HepG2 (cell line): ENCODE results near the gene TCOF1. TPM values are rescaled to one million over a fixed set of nuclear protein-coding genes. Genes with fewer than 3 reads are reported as not detected.

Experiments used
- CBX5 ChIP-seq: sonication (generic); formaldehyde crosslinking; IDR thresholded peaks from 2 replicates; pipeline ENCODE4 v1.4.0; 2020; ENCODE audit warnings: missing genetic modification reagents, borderline replicate concordance
- CEBPG ChIP-seq: IDR thresholded peaks from 2 replicates; pipeline ENCODE4 v1.6.1; 2016
- FOXA1 ChIP-seq, 2 experiments: fragments of 450-650 bp in 1 of 2; sonication (generic) in 1 of 2; formaldehyde crosslinking in 1 of 2; IDR thresholded peaks; 2 replicates each; pipeline versions ENCODE4 v1.4.0 to v1.6.1; 2016 to 2020; ENCODE audit warnings: missing genetic modification reagents in 1 of 2
- FOXP1 ChIP-seq, 2 experiments: fragments of 450-650 bp in 1 of 2; IDR thresholded peaks; 2 replicates each; pipeline ENCODE4 v1.6.1; 2017 to 2018; ENCODE audit warnings: antibody characterized with exemption in 1 of 2
- KDM2A ChIP-seq: sonication (generic); formaldehyde crosslinking; IDR thresholded peaks from 2 replicates; pipeline ENCODE4 v1.4.0; 2020; ENCODE audit warnings: low read depth, missing genetic modification reagents, borderline replicate concordance
- NONO ChIP-seq, 2 experiments: fragments of 450-650 bp in 1 of 2; sonication (generic) in 1 of 2; formaldehyde crosslinking in 1 of 2; IDR thresholded peaks in 1 of 2; conservative IDR thresholded peaks in 1 of 2; 2 replicates each; pipeline versions ENCODE4 v1.6.1 to v1.8.0; 2017 to 2022; ENCODE audit warnings: mild to moderate bottlenecking in 1 of 2, missing genetic modification reagents in 1 of 2, moderate library complexity in 1 of 2
- PITX1 ChIP-seq: sonication (generic); formaldehyde crosslinking; IDR thresholded peaks from 2 replicates; pipeline ENCODE4 v1.5.1; 2020; ENCODE audit warnings: mild to moderate bottlenecking, missing genetic modification reagents
- SOX5 ChIP-seq: IDR thresholded peaks from 2 replicates; pipeline ENCODE4 v1.6.1; 2016; ENCODE audit warnings: borderline replicate concordance
- SOX6 ChIP-seq, 2 experiments: fragments of 450-650 bp in 1 of 2; sonication (generic) in 1 of 2; formaldehyde crosslinking in 1 of 2; IDR thresholded peaks; 2 replicates each; pipeline versions ENCODE4 v1.4.0 to v1.6.1; 2017 to 2020; ENCODE audit warnings: antibody characterized with exemption in 1 of 2, mild to moderate bottlenecking in 1 of 2, missing genetic modification reagents in 1 of 2
- THAP11 ChIP-seq: IDR thresholded peaks from 2 replicates; pipeline ENCODE4 v1.6.1; 2016; ENCODE audit warnings: missing biosample characterization, missing genetic modification reagents
- ZNF263 ChIP-seq: sonication (generic); formaldehyde crosslinking; IDR thresholded peaks from 2 replicates; pipeline ENCODE4 v1.4.0; 2020; ENCODE audit warnings: missing genetic modification reagents
- ZNF451 ChIP-seq: sonication (generic); formaldehyde crosslinking; IDR thresholded peaks from 2 replicates; pipeline ENCODE4 v1.5.0; 2020; ENCODE audit warnings: mild to moderate bottlenecking, missing genetic modification reagents
- ZNF468 ChIP-seq: sonication (generic); formaldehyde crosslinking; IDR thresholded peaks from 2 replicates; pipeline ENCODE4 v1.8.0; 2022; ENCODE audit warnings: mild to moderate bottlenecking, moderate library complexity, missing genetic modification reagents
- ZNF572 ChIP-seq: sonication (generic); formaldehyde crosslinking; IDR thresholded peaks from 2 replicates; pipeline ENCODE4 v1.5.1; 2020; ENCODE audit warnings: mild to moderate bottlenecking, missing genetic modification reagents
- ZNF766 ChIP-seq: sonication (generic); formaldehyde crosslinking; IDR thresholded peaks from 2 replicates; pipeline ENCODE4 v1.5.0; 2020; ENCODE audit warnings: missing genetic modification reagents, borderline replicate concordance
- polyA plus RNA-seq, 8 experiments: library from polyadenylated mRNA; depleted of rRNA in 3 of 8; stranded (reverse) in 7 of 8; unstranded in 1 of 8; fragments of >200 nt; fragmentation: Illumina TruSeq in 4 of 8; extraction: Trizol in 4 of 8; gene quantifications; 2 replicates each; pipeline versions ENCODE4 v1.2.1 to v1.2.3, GENCODE V29; 2011 to 2016; ENCODE audit warnings: low read depth in 4 of 8, missing spikeins in 1 of 8, mixed read lengths in 1 of 8; ENCODE audit not compliant: insufficient read depth in 1 of 8
- total RNA-seq, 5 experiments: library from RNA; depleted of rRNA; stranded (reverse); fragments of >200 nt; fragmentation: Illumina TruSeq; extraction: Trizol; gene quantifications; 2 replicates each; pipeline ENCODE4 v1.2.3, GENCODE V29; 2016; ENCODE audit warnings: low read depth in 1 of 5
- TF ChIP-seq, protein P1 (sequence below): fragments of 450-650 bp; IDR thresholded peaks from 2 replicates; pipeline ENCODE4 v1.6.1; 2016
- TF ChIP-seq, protein P2 (sequence below): sonication (generic); formaldehyde crosslinking; conservative IDR thresholded peaks from 2 replicates; pipeline ENCODE4 v1.4.0; 2020; ENCODE audit warnings: missing genetic modification reagents
- TF ChIP-seq, protein P3 (sequence below): sonication (generic); IDR thresholded peaks from 2 replicates; pipeline ENCODE4 v1.6.1; 2016; ENCODE audit warnings: low read depth, borderline replicate concordance
- TF ChIP-seq, protein P4 (sequence below): sonication (generic); formaldehyde crosslinking; IDR thresholded peaks from 2 replicates; pipeline ENCODE4 v1.5.1; 2020; ENCODE audit warnings: missing genetic modification reagents, mild to moderate bottlenecking, borderline replicate concordance
- TF ChIP-seq, protein P5 (sequence below): sonication (generic); formaldehyde crosslinking; IDR thresholded peaks from 2 replicates; pipeline ENCODE4 v1.8.0; 2022; ENCODE audit warnings: missing genetic modification reagents, mild to moderate bottlenecking, borderline replicate concordance

TCOF1 gene
- total and polyA plus RNA-seq, 2 of the 13 experiments (the other 11 are each of a cell fraction or from before 2014, with no cell fraction given): 10.1 to 41.6 TPM

DNA sequence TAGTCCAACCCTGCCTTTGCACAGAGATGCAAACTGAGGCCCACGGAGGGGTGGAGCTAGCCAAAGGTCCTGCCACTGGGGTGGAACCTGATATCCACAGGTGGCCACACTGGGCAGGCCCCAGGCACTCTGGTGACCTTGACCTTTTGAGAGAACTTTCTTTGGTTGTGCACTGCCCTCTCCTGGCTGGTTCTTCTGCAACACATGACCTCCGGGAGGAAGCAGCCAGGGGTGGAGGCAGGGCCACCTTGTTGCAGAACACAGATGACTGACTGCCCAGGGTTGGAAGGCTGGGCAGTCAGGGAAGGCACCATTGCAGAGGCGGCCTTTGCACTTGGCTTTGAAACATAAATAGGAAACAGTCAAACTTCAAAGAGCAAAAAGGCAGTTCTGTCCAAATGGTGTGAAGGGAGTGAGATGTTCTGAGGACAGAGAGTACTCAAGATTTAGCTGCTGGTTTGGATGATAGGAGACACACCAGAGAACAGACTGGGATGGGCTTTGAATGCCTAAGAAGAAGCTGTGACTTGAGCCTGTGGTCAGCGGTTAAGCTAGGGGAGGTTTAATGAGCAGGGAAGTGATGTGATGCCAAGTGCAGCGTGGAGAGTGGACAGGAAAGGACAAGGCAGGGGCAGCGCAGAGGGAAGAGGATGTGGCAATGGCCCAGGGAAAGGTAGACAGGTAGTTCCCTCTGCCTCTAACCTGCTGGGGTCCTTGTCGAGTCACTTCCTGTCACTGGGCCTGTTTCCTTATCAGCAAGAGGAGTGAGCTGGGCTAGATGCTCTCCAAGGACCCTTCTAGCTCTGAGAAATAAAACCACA, 6.8 kb upstream of the TCOF1 start (continued):
- TF ChIP-seq ZNF766 (CRISPR knock-in tag) (no peak), FOXP1 (IDR thresholded peaks at IDR 0.05) (no peak), FOXP1 (CRISPR knock-in tag; IDR thresholded peaks at IDR 0.05) (peak; percentile 50; the same call in 1 of the 2 replicates), PITX1 (CRISPR knock-in tag) (peak; percentile 72; the same call in 1 of the 2 replicates), SOX5 (CRISPR knock-in tag) (peak; percentile 14; the same call in 1 of the 2 replicates), ZNF451 (CRISPR knock-in tag) (no peak), FOXA1 (IDR thresholded peaks at IDR 0.05) (no peak), FOXA1 (CRISPR knock-in tag; IDR thresholded peaks at IDR 0.05) (peak; percentile 55), THAP11 (peak; percentile 86), SOX6 (IDR thresholded peaks at IDR 0.05) (no peak), SOX6 (CRISPR knock-in tag; IDR thresholded peaks at IDR 0.05) (peak; percentile 73), ZNF468 (no peak), CBX5 (CRISPR knock-in tag) (peak; percentile 86; the same call in 1 of the 2 replicates), NONO (IDR thresholded peaks at IDR 0.05) (no peak), NONO (CRISPR knock-in tag; conservative IDR thresholded peaks at IDR 0.05) (peak; percentile 83), CEBPG (CRISPR knock-in tag) (peak; percentile 66), ZNF263 (CRISPR knock-in tag) (0 out of 2 replicates have a peak, but pooled peaks have one; percentile 42), KDM2A (CRISPR knock-in tag) (peak; percentile 86), ZNF572 (peak; percentile 88; the same call in 1 of the 2 replicates)
- TF ChIP-seq, protein P1, sequence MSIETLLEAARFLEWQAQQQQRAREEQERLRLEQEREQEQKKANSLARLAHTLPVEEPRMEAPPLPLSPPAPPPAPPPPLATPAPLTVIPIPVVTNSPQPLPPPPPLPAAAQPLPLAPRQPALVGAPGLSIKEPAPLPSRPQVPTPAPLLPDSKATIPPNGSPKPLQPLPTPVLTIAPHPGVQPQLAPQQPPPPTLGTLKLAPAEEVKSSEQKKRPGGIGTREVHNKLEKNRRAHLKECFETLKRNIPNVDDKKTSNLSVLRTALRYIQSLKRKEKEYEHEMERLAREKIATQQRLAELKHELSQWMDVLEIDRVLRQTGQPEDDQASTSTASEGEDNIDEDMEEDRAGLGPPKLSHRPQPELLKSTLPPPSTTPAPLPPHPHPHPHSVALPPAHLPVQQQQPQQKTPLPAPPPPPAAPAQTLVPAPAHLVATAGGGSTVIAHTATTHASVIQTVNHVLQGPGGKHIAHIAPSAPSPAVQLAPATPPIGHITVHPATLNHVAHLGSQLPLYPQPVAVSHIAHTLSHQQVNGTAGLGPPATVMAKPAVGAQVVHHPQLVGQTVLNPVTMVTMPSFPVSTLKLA: no peak
- TF ChIP-seq, protein P2, sequence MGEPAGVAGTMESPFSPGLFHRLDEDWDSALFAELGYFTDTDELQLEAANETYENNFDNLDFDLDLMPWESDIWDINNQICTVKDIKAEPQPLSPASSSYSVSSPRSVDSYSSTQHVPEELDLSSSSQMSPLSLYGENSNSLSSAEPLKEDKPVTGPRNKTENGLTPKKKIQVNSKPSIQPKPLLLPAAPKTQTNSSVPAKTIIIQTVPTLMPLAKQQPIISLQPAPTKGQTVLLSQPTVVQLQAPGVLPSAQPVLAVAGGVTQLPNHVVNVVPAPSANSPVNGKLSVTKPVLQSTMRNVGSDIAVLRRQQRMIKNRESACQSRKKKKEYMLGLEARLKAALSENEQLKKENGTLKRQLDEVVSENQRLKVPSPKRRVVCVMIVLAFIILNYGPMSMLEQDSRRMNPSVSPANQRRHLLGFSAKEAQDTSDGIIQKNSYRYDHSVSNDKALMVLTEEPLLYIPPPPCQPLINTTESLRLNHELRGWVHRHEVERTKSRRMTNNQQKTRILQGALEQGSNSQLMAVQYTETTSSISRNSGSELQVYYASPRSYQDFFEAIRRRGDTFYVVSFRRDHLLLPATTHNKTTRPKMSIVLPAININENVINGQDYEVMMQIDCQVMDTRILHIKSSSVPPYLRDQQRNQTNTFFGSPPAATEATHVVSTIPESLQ: 0 out of 2 replicates have a peak, but pooled peaks have one; percentile 58
- TF ChIP-seq, protein P3, sequence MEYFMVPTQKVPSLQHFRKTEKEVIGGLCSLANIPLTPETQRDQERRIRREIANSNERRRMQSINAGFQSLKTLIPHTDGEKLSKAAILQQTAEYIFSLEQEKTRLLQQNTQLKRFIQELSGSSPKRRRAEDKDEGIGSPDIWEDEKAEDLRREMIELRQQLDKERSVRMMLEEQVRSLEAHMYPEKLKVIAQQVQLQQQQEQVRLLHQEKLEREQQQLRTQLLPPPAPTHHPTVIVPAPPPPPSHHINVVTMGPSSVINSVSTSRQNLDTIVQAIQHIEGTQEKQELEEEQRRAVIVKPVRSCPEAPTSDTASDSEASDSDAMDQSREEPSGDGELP: peak; percentile 78; the same call in 1 of the 2 replicates
- TF ChIP-seq, protein P4, sequence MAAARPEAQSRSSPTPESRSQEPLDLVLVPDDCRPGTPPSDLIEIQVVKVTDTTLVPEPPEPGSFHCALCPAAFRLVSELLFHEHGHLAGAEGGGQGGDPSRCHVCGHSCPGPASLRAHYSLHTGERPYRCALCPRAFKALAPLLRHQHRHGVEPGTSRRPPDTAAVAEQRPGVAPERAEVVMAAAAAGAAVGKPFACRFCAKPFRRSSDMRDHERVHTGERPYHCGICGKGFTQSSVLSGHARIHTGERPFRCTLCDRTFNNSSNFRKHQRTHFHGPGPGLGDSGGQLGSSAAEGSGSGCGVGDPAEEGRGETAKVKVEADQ (CRISPR knock-in tag): no peak
- TF ChIP-seq, protein P5, sequence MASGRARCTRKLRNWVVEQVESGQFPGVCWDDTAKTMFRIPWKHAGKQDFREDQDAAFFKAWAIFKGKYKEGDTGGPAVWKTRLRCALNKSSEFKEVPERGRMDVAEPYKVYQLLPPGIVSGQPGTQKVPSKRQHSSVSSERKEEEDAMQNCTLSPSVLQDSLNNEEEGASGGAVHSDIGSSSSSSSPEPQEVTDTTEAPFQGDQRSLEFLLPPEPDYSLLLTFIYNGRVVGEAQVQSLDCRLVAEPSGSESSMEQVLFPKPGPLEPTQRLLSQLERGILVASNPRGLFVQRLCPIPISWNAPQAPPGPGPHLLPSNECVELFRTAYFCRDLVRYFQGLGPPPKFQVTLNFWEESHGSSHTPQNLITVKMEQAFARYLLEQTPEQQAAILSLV: peak; percentile 79; the same call in 1 of the 2 replicates
